Keratinocyte (primary cell): Measurements from ENCODE around the gene ATXN3L. TPM values are rescaled to one million over a fixed set of nuclear protein-coding genes. Genes with fewer than 3 reads are reported as not detected.

Experiments used
- DNase-seq: peaks from one replicate; pipeline ENCODE4 v3.0.0-alpha.2; 2011; ENCODE audit warnings: low read depth, missing footprints, low spot score
- FAIRE-seq: peaks from 2 replicates; lab custom pipeline; 2011; peaks lifted over from hg19 to GRCh38; lab: Jason Lieb, UNC
- H2AFZ ChIP-seq: 2 replicates; pipeline ENCODE4 v1.6.0; 2012; ENCODE audit warnings: low read length, control low read depth, inconsistent platforms; ENCODE audit not compliant: control insufficient read depth
- H3K27ac ChIP-seq: 2 replicates; pipeline ENCODE4 v1.5.1; 2011; ENCODE audit warnings: low read length; ENCODE audit not compliant: control insufficient read depth, insufficient read depth
- H3K27me3 ChIP-seq: 3 replicates; pipeline ENCODE4 v1.6.0; 2011; ENCODE audit warnings: low read length; ENCODE audit not compliant: control insufficient read depth, insufficient read depth; ENCODE audit errors: extremely low read depth
- H3K36me3 ChIP-seq, 2 experiments: 2 replicates in 1 of 2; 3 replicates in 1 of 2; pipeline ENCODE4 v1.5.1; 2011; ENCODE audit warnings: low read length in 2 of 2, mild to moderate bottlenecking in 1 of 2; ENCODE audit not compliant: control insufficient read depth in 2 of 2, insufficient read depth in 2 of 2; ENCODE audit errors: extremely low read depth in 1 of 2
- H3K4me1 ChIP-seq: 3 replicates; pipeline ENCODE4 v1.5.1; 2011; ENCODE audit warnings: low read length; ENCODE audit not compliant: control insufficient read depth, insufficient read depth; ENCODE audit errors: extremely low read depth
- H3K4me2 ChIP-seq: 3 replicates; pipeline ENCODE4 v1.6.0; 2011; ENCODE audit warnings: low read depth, low read length; ENCODE audit not compliant: control insufficient read depth, insufficient read depth; ENCODE audit errors: extremely low read depth
- H3K4me3 ChIP-seq, 3 experiments: fragments of 200-600 bp in 1 of 3; sonication (generic) in 1 of 3; 2 replicates in 2 of 3; 3 replicates in 1 of 3; pipeline ENCODE4 v1.5.1; 2011 to 2016; ENCODE audit warnings: low read length in 3 of 3, mild to moderate bottlenecking in 3 of 3, control low read depth in 2 of 3, inconsistent platforms in 1 of 3, low read depth in 1 of 3, mixed read lengths in 1 of 3, mixed run types in 1 of 3, moderate library complexity in 1 of 3; ENCODE audit not compliant: control insufficient read depth in 2 of 3, insufficient read depth in 2 of 3; ENCODE audit errors: extremely low read depth in 1 of 3
- H3K79me2 ChIP-seq: 2 replicates; pipeline ENCODE4 v1.6.0; 2012; ENCODE audit warnings: low read length; ENCODE audit not compliant: control insufficient read depth, insufficient read depth
- H3K9ac ChIP-seq: 3 replicates; pipeline ENCODE4 v1.6.0; 2011; ENCODE audit warnings: low read length; ENCODE audit not compliant: control insufficient read depth, insufficient read depth; ENCODE audit errors: extremely low read depth
- H3K9me1 ChIP-seq: 3 replicates; pipeline ENCODE4 v1.6.0; 2011; ENCODE audit warnings: low read length; ENCODE audit not compliant: control insufficient read depth, insufficient read depth; ENCODE audit errors: extremely low read depth
- H3K9me3 ChIP-seq: 2 replicates; pipeline ENCODE4 v1.5.1; 2012; ENCODE audit warnings: low read depth, low read length; ENCODE audit not compliant: control insufficient read depth
- H4K20me1 ChIP-seq: 3 replicates; pipeline ENCODE4 v1.6.0; 2011; ENCODE audit warnings: low read length; ENCODE audit not compliant: control insufficient read depth, insufficient read depth; ENCODE audit errors: extremely low read depth
- CTCF ChIP-seq, 3 experiments: IDR thresholded peaks in 1 of 3; conservative IDR thresholded peaks in 1 of 3; optimal IDR thresholded peaks in 1 of 3; 2 replicates in 2 of 3; 3 replicates in 1 of 3; pipeline versions ENCODE3 to v1.5.1; 2011; ENCODE audit warnings: low read length in 3 of 3, mild to moderate bottlenecking in 3 of 3, moderate library complexity in 2 of 3, control low read depth in 1 of 3, inconsistent platforms in 1 of 3; ENCODE audit not compliant: insufficient read depth in 2 of 3; ENCODE audit errors: extremely low read depth in 1 of 3
- EZH2 ChIP-seq: IDR thresholded peaks from one replicate; pipeline ENCODE4 v1.6.1; 2012; ENCODE audit warnings: inconsistent platforms, mild to moderate bottlenecking, low read length, moderate library complexity
- dilution Hi-C: fragments of 300-500 bp; cut with MboI; formaldehyde crosslinking; loops from one replicate; pipeline ENCODE4 v1.7.0; 2020; ENCODE audit warnings: low sequenced_read_pairs; ENCODE audit not compliant: extremely low pct_ligation_motif_present
- polyA plus RNA-seq, 5 experiments: library from polyadenylated mRNA; depleted of rRNA in 3 of 5; stranded (reverse) in 3 of 5; stranded (forward) in 1 of 5; unstranded in 1 of 5; fragments of >200 nt; gene quantifications; 1 replicate in 1 of 5; 2 replicates in 3 of 5; 3 replicates in 1 of 5; pipeline versions ENCODE4 v1.2.1 to v1.2.3, GENCODE V29; 2011 to 2012; ENCODE audit warnings: missing spikeins in 2 of 5, low read depth in 1 of 5, low replicate concordance in 1 of 5

ATXN3L gene
- polyA plus RNA-seq, 1 donor (not counting 4 experiments of a cell fraction or from before 2014, with no cell fraction given): not detected

GRCh38 chrX:13295841-13296240 is 24.0 kb downstream of the ATXN3L start:
- Histone ChIP-seq H2AFZ (no peak overlapping the region), H3K79me2 (no peaks in the 10 kb centered on the region), H3K4me3 (no peak overlapping the region), H3K9me1 (no peaks in the 10 kb centered on the region), H3K9ac (no peak overlapping the region), H3K9me3 (no peaks in the 10 kb centered on the region), H3K4me1 (peaks cover 11% of the 10 kb centered on the region), H4K20me1 (no peaks in the 10 kb centered on the region), H3K27ac (no peak overlapping the region), H3K27me3 (no peaks in the 10 kb centered on the region), H3K4me2 (no peak overlapping the region), H3K36me3 (no peaks in the 10 kb centered on the region)
- dilution Hi-C loops: no loop called here
- no peak for FAIRE-seq
- TF ChIP-seq CTCF (optimal IDR thresholded peaks at IDR 0.05 in 1 of 3, IDR thresholded peaks at IDR 0.05 in 1 of 3, conservative IDR thresholded peaks at IDR 0.05 in 1 of 3; ENCODE audit: extremely low read depth in 1 of 3, insufficient read depth in 2 of 3, low read length in 3 of 3) (no peak), EZH2 (no peak)
- no peak for DNase-seq

GRCh38 chrX:13293700-13294099 is 26.2 kb downstream of the ATXN3L start:
- Histone ChIP-seq H3K9ac (no peak overlapping the region), H4K20me1 (no peaks in the 10 kb centered on the region), H3K79me2 (no peaks in the 10 kb centered on the region), H3K27ac (peak overlapping the region; percentile 70), H3K4me3 (no peak overlapping the region), H2AFZ (peak overlapping the region; percentile 84), H3K9me1 (no peaks in the 10 kb centered on the region), H3K27me3 (no peaks in the 10 kb centered on the region), H3K4me2 (peak overlapping the region; percentile 33), H3K36me3 (no peaks in the 10 kb centered on the region), H3K4me1 (peaks cover 11% of the 10 kb centered on the region), H3K9me3 (no peaks in the 10 kb centered on the region)
- TF ChIP-seq EZH2 (no peak), CTCF (optimal IDR thresholded peaks at IDR 0.05 in 1 of 3, IDR thresholded peaks at IDR 0.05 in 1 of 3, conservative IDR thresholded peaks at IDR 0.05 in 1 of 3; ENCODE audit: extremely low read depth in 1 of 3, insufficient read depth in 2 of 3, low read length in 3 of 3) (no peak)
- DNase-seq (peak; percentile 36), FAIRE-seq (peak; percentile 97)
- dilution Hi-C loops: no loop called here
